ENCODE results near the gene GPRASP2.

The GPRASP2 gene

GRCh38 chrX:102745857-102746584 is 33.8 kb downstream of the GPRASP2 start:
- DNase-seq = peak; percentile 9

- no peak for DNase-seq
Measured at GRCh38 chrX:102765217-102765616, 53.0 kb downstream of the GPRASP2 start.

GRCh38 chrX:102765809-102766208 is 53.6 kb downstream of the GPRASP2 start:
- DNase-seq = no peak

- no peak for DNase-seq
Measured at GRCh38 chrX:102767287-102767686, 55.0 kb downstream of the GPRASP2 start.

Measured in activated CD4-positive, alpha-beta T cell treated with anti-CD3 and anti-CD28 coated beads for 48 hours (primary cell).